Iris pigment epithelial cell (primary cell): Measurements from ENCODE around the gene CSAG2.
"Not testable (repeated sequence)": the region's sequence is repeated elsewhere in the genome, so short reads cannot be mapped to it uniquely, and the experiment has no call there.

Experiments used
- DNase-seq: peaks from one replicate; pipeline ENCODE4 v3.0.0-alpha.2; 2011; ENCODE audit warnings: low read depth

CSAG2 gene, protein sequence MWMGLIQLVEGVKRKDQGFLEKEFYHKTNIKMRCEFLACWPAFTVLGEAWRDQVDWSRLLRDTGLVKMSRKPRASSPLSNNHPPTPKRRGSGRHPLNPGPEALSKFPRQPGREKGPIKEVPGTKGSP

DNA sequence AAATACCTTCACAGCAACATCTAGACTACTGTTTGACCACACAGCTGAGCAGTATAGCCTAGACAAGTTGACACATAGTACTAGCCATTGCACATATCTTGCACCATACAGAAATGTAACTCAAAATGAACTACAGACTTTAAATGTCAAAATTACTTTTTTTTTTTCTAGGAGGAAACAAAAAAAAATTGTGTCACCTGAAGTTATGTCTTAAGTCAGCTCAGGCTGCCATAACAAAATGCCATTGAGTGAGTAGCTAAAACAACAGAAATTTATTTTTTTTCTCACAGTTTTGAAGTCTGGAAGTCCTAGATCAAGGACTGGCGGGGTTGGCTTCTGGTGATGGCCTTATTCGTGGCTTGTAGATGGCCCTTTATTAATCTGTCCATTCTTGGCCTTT is at the start of gene CSAG2:
Gene CSAG2, minus strand, starts transcription at position 101 of the 400 bp plus-strand sequence. CDS start 161 bp downstream, outside the sequence.
- DNase-seq, result not testable (repeated sequence)

DNA sequence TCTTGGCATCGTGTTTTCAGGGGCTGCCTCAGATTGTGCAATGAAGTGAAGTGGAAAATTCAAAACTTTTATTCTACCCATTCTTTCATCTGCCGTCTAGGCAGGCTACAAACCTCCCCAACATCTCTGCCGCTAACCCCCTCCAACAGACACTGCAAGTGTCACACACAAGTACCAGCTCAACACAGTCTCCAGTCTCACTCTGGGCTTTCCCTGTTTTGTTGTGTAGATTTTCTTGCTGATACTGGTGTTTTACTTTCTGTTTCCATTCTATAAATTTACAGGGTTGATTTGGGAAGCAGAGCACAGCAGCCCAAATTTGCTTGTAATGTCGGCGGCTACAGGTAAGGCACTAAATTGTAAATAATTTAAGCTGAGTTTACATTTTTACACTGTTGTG is 45.8 kb upstream of the CSAG2 start:
- not testable (repeated sequence) for DNase-seq

DNA sequence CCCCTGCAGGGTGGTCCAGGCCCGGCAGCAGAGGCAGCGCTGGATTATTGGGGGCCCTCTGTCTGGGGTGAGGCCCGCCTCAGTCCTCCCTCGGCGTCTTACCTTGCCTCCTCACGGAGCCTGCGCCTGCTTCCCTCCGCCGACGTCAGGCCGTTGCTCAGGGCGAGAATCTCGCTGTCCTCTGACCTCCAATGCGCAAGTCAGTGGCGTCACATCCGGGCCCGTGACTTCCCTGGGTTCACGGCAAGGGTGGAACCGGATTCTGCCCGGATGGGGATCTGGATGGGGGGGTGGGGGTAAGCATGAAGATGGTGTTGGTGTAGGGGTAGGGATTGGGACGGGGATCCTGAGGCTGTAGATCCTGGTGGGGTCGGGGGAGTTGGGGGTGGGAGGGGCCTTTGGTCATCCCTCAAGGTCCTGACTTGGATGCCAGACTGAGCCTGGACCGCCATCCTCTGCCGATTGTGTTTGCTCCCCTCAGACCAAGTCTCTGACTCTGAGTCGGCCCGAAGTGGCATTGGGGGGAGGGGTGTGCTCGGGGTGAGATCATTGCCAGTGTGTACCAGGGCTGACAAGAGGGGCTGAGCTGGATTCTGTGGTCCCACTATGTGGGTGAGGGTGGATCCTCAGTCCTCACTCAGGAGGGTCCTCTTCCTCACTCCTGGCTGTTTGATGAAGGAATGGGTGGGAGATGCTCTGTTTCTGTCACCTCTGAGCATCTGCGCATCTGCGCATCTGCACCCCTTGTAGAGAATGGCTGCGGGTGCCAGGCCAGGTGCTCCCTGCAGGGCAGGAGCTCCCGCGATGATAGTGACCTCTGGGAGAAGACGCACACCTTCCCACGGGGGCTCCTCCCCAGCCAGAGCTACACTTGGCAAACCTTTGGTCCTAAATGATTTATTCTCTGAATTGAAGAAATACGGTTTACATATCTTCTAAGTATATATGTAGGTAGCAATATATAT is 44.9 kb upstream of the CSAG2 start, which contains the start of gene MAGEA2:
Gene MAGEA2, minus strand, starts transcription at position 157 of the 965 bp plus-strand sequence. CDS start 2,479 bp downstream, outside the sequence.
- not testable (repeated sequence) for DNase-seq

DNA sequence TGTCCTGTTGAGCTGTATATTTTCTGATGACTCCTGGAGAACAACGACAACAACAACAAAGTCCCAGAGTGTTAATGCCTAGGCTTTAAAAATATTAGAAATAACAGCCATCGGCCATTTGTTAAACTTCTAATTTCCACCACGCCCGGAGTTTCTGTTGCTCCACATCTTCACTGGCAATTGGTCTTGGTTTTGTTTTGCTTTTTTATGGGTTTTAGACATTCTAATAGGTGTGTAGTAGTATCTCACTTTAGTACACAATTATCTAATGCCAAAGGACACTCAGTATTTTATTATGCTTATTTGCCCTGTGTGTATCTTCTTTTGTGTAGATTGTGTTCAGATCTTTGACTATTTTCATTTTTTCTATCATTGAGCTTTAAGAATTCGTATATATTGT is 29.5 kb upstream of the CSAG2 start:
- DNase-seq, result no peak

DNA sequence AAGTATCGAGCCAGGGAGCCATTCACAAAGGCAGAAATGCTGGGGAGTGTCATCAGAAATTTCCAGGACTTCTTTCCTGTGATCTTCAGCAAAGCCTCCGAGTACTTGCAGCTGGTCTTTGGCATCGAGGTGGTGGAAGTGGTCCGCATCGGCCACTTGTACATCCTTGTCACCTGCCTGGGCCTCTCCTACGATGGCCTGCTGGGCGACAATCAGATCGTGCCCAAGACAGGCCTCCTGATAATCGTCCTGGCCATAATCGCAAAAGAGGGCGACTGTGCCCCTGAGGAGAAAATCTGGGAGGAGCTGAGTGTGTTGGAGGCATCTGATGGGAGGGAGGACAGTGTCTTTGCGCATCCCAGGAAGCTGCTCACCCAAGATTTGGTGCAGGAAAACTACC is 27.5 kb upstream of the CSAG2 start:
- DNase-seq, result not testable (repeated sequence)

DNA sequence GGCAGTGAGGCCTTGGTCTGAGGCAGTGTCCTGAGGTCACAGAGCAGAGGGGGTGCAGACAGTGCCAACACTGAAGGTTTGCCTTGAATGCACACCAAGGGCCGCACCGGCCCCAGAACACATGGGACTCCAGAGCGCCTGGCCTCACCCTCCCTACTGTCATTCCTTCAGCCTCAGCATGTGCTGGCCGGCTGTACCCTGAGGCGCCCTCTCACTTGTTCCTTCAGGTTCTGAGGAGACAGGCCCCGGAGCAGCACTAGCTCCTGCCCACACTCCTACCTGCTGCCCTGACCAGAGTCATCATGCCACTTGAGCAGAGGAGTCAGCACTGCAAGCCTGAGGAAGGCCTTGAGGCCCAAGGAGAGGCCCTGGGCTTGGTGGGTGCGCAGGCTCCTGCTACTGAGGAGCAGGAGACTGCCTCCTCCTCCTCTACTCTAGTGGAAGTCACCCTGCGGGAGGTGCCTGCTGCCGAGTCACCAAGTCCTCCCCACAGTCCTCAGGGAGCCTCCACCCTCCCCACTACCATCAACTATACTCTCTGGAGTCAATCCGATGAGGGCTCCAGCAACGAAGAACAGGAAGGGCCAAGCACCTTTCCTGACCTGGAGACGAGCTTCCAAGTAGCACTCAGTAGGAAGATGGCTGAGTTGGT is 26.9 kb upstream of the CSAG2 start:
- no peak for DNase-seq

DNA sequence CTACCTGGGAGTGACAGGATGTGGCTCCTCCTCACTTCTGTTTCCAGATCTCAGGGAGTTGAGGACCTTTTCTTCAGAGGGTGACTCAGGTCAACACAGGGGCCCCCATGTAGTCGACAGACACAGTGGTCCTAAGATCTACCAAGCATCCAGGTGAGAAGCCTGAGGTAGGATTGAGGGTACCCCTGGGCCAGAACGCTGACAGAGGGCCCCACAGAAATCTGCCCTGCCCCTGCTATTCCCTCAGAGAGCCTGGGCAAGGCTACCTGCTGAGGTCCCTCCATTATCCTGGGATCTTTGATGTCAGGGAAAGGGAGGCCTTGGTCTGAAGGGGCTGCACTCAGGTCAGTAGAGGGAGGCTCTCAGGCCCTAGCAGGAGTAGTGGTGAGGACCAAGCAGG is 26.0 kb upstream of the CSAG2 start:
- DNase-seq, result no peak

DNA sequence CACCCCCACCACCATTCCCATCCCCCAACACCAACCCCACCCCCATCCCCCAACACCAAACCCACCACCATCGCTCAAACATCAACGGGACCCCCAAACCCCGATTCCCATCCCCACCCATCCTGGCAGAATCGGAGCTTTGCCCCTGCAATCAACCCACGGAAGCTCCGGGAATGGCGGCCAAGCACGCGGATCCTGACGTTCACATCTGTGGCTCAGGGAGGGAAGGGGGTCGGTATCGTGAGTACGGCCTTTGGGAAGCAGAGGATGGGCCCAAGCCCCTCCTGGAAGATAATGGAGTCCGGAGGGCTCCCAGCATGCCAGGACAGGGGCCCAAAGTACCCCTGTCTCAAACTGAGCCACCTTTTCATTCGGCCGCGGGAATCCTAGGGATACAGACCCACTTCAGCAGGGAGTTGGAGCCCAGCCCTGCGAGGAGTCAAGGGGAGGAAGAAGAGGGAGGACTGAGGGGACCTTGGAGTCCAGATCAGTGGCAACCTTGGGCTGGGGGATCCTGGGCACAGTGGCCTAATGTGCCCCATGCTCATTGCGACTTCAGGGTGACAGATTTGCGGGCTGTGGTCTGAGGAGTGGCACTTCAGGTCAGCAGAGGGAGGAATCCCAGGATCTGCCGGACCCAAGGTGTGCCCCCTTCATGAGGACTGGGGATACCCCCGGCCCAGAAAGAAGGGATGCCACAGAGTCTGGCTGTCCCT is 25.2 kb upstream of the CSAG2 start:
- not testable (repeated sequence) for DNase-seq

DNA sequence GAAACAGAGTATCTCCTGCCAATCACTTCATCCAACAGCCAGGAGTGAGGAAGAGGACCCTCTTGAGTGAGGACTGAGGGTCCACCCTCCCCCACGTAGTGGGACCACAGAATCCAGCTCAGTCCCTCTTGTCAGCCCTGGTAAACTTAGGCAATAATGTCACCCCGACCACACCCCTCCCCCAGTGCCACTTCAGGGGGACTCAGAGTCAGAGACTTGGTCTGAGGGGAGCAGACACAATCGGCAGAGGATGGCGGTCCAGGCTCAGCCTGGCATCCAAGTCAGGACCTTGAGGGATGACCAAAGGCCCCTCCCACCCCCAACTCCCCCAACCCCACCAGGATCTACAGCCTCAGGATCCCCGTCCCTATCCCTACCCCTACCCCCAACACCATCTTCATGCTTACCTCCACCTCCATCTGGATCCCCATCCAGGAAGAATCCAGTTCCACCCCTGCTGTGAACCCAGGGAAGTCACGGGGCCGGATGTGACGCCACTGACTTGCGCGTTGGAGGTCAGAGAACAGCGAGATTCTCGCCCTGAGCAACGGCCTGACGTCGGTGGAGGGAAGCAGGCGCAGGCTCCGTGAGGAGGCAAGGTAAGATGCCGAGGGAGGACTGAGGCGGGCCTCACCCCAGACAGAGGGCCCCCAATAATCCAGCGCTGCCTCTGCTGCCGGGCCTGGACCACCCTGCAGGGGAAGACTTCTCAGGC is 24.3 kb upstream of the CSAG2 start, which contains the start of the genes CSAG1 and MAGEA12:
Gene CSAG1, minus strand, starts transcription at position 461 of the 715 bp plus-strand sequence. CDS start 1,261 bp downstream, outside the sequence.
Gene MAGEA12, plus strand, starts transcription at position 497 of the 715 bp plus-strand sequence. CDS start 2,405 bp downstream, outside the sequence.
- DNase-seq, result no peak

DNA sequence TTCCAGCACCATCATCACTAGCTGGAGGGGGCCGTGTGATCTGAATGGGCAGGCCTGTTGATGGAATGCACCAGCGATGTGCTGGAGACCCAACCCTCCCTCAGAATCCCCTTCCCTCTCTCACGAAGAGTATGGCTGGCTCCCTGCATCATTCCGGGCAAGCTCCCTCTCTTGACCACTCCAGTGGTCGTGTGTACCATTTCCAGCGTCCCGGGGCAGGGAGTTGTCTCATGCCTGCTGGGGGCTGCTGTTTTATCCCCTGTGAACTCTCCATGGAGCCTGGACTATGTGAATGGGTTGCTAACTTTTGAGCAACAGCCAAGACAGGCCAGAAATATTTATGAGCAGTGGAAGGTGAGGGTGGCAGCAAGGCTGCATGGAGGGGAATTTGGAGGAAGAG is 16.3 kb upstream of the CSAG2 start:
- DNase-seq, result no peak

DNA sequence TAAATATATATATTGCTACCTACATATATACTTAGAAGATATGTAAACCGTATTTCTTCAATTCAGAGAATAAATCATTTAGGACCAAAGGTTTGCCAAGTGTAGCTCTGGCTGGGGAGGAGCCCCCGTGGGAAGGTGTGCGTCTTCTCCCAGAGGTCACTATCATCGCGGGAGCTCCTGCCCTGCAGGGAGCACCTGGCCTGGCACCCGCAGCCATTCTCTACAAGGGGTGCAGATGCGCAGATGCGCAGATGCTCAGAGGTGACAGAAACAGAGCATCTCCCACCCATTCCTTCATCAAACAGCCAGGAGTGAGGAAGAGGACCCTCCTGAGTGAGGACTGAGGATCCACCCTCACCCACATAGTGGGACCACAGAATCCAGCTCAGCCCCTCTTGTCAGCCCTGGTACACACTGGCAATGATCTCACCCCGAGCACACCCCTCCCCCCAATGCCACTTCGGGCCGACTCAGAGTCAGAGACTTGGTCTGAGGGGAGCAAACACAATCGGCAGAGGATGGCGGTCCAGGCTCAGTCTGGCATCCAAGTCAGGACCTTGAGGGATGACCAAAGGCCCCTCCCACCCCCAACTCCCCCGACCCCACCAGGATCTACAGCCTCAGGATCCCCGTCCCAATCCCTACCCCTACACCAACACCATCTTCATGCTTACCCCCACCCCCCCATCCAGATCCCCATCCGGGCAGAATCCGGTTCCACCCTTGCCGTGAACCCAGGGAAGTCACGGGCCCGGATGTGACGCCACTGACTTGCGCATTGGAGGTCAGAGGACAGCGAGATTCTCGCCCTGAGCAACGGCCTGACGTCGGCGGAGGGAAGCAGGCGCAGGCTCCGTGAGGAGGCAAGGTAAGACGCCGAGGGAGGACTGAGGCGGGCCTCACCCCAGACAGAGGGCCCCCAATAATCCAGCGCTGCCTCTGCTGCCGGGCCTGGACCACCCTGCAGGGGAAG is 5.0 kb upstream of the CSAG2 start, which contains the start of gene MAGEA2B:
Gene MAGEA2B, plus strand, starts transcription at position 814 of the 973 bp plus-strand sequence. CDS start 2,479 bp downstream, outside the sequence.
- DNase-seq, result not testable (repeated sequence)

DNA sequence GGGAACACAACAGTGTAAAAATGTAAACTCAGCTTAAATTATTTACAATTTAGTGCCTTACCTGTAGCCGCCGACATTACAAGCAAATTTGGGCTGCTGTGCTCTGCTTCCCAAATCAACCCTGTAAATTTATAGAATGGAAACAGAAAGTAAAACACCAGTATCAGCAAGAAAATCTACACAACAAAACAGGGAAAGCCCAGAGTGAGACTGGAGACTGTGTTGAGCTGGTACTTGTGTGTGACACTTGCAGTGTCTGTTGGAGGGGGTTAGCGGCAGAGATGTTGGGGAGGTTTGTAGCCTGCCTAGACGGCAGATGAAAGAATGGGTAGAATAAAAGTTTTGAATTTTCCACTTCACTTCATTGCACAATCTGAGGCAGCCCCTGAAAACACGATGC is 4.1 kb upstream of the CSAG2 start:
- DNase-seq, result not testable (repeated sequence)

DNA sequence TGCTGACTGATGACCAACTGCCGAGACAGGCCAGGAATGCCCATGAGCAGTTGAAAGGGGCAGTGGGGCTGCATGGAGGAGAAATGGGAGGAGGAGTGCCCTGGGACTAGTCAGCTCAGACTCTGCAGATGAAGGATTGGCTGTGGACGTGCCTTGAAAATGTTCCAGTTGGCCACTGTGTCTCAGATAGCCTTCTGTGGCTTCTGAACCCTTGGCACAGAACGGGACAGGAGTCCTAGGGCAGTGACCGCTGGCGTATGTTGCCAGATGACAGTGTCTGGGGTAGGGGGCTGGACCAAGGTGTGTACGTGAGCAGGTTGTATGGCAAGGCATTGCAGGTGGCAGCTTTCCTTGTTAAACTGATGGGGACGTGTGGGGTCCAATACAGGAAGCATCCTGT is 2.6 kb downstream of the CSAG2 start:
- DNase-seq, result not testable (repeated sequence)

DNA sequence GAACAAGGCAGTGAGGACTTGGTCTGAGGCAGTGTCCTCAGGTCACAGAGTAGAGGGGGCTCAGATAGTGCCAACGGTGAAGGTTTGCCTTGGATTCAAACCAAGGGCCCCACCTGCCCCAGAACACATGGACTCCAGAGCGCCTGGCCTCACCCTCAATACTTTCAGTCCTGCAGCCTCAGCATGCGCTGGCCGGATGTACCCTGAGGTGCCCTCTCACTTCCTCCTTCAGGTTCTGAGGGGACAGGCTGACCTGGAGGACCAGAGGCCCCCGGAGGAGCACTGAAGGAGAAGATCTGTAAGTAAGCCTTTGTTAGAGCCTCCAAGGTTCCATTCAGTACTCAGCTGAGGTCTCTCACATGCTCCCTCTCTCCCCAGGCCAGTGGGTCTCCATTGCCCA is 8.7 kb downstream of the CSAG2 start:
- DNase-seq, result not testable (repeated sequence)

DNA sequence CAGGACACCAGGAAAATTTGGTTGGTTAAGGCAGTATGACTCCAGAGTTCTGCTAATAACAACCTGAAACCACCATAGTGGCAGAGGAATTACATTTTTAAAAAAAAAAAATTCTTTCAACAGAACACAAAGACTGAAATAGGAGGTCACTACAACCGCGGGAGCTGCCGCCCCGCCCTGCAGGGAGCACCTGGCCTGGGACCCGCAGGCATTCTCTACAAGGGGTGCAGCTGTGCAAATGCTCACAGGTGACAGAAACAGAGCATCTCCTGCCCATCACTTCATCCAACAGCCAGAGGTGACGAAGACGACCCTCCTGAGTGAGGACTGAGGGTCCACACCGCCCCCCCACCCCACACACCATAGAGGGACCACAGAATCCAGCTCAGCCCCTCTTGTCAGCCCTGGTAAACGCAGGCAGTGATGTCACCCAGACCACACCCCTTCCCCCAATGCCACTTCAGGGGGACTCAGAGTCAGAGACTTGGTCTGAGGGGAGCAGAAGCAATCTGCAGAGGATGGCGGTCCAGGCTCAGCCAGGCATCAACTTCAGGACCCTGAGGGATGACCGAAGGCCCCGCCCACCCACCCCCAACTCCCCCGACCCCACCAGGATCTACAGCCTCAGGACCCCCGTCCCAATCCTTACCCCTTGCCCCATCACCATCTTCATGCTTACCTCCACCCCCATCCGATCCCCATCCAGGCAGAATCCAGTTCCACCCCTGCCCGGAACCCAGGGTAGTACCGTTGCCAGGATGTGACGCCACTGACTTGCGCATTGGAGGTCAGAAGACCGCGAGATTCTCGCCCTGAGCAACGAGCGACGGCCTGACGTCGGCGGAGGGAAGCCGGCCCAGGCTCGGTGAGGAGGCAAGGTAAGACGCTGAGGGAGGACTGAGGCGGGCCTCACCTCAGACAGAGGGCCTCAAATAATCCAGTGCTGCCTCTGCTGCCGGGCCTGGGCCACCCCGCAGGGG is 10.8 kb downstream of the CSAG2 start, which contains the start of gene MAGEA3:
Gene MAGEA3, plus strand, starts transcription at position 843 of the 980 bp plus-strand sequence. CDS start 2,039 bp downstream, outside the sequence.
- not testable (repeated sequence) for DNase-seq

DNA sequence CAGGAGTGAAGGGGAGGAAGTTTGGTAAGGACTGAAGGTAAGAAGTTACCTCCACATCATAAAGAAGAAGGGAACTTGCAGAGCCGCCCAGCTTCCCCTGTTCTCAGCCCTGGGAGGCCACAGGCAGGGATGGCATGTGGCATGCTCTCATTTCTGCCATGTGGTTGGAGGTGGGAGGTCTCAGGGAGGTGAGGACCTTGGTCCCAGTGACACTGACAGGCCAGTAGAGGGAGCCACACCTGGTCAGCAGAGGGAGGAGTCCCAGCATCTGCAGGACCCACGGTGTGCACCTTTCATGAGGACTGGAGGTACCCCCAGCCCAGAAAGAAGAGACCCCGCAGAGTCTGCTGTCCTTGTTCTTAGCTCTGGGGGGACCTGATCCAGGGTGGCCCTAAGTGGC is 28.1 kb downstream of the CSAG2 start:
- not testable (repeated sequence) for DNase-seq

DNA sequence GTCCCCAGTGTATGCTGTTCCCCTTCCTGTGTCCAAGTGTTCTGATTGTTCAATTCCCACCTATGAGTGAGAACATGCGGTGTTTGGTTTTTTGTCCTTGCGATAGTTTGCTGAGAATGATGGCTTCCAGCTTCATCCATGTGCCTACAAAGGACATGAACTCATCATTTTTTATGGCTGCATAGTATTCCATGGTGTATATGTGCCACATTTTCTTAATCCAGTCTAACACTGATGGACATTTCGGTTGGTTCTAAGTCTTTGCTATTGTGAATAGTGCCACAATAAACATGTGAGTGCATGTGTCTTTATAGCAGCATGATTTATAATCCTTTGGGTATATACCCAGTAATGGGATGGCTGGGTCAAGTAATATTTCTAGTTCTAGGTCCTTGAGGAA is 34.4 kb downstream of the CSAG2 start:
- DNase-seq, result not testable (repeated sequence)

DNA sequence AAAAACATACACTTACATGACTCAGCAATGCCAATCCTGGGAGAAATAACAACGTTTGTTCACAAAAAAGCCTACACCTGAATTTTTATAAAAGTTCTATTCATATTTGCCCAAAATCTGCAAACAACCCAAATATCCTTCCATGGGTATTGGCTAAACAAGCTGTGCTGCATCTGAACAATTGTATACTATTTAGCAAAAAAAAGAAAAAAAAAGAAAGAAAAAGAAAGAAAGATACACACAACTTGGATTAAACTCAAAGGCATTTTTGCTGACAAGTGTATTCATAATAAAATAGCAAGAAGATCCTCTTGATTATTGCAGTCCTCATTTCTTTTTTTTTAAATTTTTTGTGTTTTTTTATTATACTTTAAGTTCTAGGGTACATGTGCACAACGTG is 34.9 kb downstream of the CSAG2 start:
- DNase-seq, result no peak
